CD4-positive, alpha-beta T cell treated with Interferon gamma for 1 hour (primary cell): ENCODE results near the gene NYNRIN.
"Not testable (repeated sequence)": the region's sequence is repeated elsewhere in the genome, so short reads cannot be mapped to it uniquely, and the experiment has no call there.

Source experiments
- DNase-seq: peaks from one replicate; pipeline ENCODE4 v3.0.0-alpha.2; 2020

The NYNRIN gene

DNA sequence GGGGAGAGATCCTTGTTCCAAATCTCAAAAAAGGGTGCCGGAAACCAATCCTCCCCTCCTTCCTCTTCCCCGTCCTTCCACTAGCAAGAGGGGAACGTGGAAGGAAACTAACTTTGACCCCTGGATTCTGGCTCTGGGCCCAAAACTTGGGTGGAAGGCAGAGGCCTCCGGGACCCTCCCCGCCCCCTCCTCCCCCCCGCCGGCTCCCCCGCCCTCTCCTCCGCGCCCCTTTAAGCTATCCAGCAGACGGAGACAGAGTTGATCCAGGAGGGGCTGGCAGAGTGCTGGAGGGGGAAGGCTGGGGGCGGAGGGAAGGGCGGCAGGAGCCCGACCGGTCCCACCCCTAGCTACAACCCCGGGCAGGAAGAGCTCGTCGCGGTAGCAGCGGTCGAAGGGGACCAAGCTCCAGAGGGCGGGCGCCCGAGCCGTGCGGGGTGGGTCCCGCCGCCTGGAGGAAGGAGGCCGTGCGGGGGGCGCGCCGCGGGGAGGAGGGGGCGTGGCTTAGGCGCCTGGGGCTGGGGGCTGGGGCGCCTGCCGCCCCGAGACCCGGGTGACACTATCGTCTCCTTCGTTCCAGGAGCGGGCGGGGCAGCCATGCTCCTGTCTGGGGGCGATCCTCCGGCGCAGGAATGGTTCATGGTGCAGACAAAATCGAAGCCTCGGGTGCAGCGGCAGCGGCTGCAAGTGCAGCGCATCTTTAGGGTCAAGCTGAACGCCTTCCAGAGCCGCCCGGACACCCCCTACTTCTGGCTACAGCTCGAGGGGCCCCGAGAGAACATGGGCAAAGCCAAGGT, at the start of gene NYNRIN:
TSS of gene NYNRIN (plus strand) at position 351 of the 794 bp plus-strand sequence. CDS start at position 595, 244 bp downstream.
- DNase-seq: no peak

DNA sequence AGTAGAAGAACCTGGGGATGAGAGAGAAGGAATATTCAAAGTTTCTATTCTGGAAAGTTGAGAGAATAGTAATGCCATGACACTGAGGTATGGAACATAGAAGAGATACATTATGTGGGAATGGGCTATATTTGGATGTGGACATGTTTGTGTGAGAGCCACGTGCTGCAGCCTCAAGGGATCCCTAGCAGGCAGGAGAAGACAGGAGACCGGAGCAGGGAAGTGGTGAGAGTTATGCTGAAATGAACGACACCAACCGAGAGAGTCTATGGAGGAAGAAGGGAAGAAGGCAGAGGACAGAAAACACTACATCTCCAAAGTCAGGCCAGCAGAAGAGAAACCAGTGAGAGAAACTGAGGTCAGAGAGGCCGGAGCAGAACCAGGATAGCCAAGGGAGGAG, 49.1 kb upstream of the NYNRIN start:
- no peak for DNase-seq

DNA sequence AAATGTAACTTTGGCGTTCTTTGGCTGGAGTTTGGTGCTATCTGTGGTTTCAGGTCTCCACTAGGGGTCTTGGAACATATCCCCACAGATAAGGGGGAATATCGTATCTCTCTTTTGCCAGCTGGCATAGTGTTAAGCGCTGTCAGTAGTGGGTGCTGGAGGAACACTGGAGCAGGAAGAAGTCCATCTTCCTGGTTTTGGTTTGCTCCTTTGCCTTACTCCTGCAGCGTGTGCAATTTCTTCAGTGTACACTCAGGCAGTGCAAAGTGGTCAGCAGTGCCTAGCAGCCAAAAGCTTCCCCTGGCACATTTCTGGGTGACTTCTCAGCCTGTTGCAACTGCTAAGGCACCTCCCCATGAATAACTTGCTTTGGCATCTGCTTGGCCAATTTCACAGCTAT, 47.3 kb upstream of the NYNRIN start:
- DNase-seq: no peak

DNA sequence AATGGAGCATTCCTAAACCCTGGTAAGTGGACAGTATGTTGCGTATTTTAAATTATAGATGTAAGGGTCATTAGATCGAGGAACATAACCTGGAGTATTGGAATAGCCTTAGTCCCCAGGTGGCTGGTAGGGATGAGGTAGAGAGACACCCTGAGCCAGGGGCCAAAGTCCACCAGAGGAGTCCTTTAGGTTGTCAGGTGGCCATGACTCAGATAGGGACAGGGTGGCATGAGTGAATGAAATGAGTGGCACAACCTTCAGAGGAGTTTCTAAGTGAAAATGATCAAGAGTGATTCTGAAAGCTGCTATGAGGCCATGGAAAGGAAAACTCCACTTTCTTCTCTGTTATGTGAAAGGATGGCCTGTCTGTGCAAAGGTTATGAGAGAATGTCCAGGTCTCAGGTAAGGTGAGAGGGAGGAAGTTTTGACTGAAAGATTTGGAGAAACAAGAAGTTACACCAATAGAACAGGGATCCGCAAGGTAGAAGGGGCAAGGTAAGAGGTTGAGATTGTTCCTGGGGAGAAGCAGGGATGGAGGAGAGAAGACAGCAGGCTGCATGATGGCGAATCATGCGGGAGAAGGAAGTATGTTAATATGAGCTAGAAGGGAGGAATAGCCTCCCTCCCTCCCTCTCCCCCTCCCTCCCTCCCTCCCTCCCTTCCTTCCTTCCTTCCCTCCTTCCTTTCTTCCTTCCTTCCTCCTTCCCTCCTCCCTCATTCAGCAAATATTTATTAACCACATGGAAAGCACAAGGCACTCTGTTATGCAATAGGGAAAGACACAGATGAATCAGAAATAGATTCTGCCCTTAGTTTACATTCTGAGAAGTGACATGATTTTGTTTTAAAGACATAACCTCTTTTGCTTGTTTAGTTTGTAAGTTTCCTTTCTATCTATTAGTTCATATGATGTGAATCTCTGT, 45.0 kb upstream of the NYNRIN start:
- DNase-seq: no peak

DNA sequence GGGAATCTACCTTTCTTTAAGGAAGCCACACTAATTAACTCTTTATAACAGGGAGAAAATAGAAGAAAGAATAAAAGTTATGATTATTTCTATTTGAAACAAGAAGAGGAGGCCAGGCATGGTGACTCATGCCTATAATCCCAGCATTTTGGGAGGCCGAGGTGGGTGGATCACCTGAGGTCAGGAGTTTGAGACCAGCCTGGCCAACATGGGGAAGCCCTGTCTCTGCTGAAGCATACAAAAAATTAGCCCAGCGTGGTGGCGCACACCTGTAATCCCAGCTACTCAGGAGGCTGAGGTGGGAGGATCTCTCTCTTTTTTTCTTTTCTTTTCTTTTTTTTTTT, 44.3 kb upstream of the NYNRIN start:
- DNase-seq: not testable (repeated sequence)

DNA sequence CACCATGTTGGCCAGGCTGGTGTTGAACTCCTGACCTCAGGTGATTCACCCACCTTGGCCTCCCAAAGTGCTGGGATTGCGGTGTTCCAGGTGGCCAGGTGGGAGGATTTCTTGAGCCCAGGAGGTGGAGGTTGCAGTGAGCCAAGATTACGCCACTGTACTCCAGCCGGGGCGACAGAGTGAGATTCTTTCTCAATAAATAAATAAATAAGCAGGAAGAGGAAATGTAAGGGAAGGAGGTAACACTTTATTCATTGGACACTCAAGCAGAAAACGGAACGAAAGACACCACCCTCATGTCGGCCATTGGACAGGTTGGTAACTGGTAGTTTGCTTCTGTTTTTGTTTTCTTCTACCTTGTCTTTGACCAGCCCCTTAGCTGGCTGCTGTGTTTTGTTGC, 43.8 kb upstream of the NYNRIN start:
- no peak for DNase-seq

DNA sequence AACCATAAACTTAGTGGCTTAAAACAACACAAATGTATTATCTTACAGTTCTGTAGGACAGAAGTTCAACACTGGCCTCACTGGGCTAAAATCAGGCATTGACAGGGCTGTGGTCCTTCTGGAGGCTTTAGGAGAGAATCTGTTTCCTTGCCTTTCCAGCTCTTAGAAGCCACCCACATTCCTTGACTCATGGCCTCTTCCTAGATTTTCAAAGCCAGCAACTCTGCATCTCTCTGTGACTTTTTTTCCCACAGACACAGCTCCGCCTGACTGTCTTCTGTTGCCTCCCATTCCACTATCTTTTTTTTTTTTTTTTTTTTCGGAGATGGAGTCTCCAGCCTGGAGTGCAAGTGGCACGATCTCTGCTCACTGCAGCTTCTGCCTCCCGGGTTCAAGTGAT, 42.6 kb upstream of the NYNRIN start:
- no peak for DNase-seq

DNA sequence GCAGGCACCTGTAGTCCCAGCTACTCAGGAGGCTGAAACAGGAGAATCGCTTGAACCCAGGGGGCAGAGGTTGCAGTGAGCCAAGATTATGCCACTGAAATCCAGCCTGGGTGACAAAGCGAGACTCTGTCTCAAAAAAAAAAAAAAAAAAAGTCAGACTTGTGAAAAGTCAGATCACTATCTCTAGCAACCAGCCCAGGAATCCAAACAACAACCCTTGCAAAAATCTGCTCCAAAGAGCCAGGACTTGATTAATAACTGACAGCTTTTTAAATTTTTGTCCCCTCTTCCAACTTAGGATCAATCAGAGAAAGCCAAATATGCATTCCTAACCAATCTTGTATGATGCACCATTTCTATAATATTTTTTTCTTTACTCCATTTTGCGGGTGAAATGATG, 38.5 kb upstream of the NYNRIN start:
- DNase-seq: no peak

DNA sequence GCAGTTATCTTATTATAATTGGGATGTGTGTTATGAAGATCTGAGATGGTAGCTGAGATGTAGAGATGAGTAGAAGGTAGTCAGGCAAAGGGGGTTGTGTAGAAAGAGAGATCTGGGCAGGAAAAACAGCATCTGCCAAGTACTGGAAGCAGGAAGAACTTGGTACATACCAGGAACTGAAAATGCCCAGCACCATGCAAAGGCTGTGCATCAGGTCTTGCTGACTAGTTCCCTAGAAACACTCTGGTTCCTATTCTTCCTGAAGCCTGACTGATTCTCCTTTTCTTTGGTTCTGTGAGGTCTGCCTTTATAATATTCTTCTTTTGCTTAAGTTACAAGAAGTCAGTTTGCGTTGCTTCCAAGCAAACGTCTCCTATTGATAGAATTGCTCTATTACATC, 37.5 kb upstream of the NYNRIN start:
- DNase-seq: no peak

DNA sequence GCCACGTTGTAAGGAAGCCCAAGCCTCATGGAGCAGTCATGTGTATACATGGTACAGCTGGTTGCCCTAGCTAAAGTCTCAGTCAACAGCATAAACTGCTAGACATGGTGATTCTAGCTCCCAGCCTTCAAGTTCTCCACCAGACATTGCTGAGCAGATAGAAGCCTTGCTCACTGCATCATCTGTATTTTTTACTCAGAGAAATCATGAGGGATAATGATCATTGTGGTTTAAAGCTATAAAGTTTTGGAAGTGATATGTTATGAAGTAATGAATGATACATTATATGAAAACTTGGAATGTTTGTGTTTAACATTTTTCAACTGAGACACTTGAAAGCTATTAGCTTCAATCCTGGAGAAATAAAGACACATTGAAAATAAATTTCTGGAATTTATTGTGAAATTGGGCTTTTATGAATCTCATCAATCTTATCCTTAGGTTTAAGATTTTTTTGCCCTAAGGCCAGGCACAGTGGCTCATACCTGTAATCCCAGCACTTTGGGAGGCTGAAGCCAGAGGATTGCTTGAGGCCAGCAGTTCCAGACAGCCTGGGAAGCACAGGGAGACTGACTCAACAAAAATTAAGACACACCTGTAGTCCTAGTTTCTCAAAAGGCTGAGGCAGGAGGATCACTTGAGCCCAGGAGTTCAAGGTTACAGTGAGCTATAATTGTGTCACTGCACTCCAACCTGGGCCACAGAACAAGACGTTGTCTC, 36.4 kb upstream of the NYNRIN start:
- DNase-seq: no peak

DNA sequence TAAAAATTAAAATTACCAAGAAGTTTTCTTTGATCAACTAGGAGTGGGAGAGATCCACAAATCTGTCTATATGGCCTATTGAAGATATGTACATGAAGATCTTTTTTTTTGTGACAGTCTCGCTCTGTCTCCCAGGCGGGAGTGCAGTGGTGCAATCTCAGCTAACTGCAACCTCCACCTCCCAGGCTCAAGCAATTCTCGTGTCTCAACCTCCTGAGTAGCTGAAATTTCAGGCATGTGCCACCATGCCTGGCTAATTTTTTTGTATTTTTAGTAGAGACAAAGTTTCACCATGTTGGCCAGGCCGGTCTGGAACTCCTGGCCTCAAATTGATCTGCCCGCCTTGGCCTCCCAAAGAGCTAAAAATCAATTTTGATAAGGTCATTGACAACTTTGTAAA, 35.4 kb upstream of the NYNRIN start:
- no peak for DNase-seq

DNA sequence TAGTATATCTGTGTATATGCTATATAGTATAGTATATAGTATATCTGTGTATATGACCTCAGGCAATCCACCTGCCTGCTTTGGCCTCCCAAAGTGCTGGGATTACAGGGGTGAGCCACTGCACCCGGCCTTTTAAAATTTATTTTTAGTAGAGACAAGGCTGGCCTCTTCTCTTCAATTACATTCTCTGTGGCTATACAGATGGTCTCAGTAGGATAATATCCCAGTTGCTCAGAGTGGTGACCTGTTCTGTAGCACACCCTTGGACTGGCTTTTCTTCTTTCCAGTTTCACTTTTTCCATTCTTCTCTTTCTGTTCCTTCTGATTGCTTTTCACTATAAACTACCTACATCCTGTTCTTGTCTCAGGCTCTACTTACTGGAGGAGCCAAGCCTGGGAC, 34.0 kb upstream of the NYNRIN start:
- DNase-seq: no peak

DNA sequence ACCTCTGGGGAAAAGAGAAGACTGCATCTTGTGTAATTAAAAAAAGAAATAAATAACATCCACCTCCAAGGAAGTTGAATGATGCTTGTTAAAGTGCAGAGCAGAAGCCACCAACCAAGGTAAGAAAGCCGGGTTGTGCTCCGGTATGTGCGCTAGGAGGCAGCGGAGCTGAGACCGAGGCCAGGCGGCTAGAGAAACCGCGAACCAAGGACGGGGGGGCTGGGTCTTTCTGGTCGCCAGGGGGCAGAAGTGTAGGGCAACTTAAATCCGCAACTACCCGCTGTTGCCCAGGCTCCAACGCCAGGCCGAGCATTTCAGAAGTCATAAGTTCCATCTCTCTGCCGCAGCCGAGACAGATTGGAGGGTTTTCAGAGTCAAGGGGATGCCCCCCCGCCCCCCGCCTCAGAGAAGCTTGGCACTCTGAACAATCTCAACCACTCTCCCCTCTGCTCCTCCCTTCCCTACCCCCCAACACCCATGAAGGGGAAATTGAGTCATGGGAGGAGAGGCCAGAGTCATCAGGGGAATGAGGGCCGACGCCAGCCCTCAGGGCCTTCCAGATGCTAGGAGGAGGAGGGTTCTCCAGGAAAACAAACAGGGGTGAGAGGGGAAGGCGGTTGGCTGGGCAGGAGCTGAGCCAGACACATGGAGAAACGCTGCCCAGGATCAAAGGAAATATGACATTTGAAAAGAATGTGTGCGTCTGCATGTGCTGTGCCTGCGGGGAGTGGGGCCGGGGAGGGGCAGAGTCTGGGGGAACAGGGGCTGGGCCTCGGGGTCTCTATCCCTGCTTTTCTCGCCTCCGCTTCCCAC, 33.0 kb upstream of the NYNRIN start:
- DNase-seq: peak; percentile 78

DNA sequence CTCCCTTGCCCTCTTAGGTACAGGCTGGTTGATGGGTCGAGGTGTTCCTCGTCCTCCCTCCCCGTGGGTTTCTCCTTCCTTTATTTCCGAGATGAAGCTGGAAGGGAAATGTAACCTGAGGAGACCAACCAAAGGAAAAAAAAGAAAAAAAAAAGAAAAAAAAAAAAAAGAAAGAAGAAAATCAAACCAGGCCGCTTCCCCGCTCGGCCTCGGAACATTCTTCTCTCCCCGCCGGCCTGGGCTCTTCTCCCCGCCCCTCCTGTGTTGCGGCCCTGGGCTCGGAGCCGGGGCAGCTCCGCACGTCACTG, 32.4 kb upstream of the NYNRIN start:
- DNase-seq: no peak

DNA sequence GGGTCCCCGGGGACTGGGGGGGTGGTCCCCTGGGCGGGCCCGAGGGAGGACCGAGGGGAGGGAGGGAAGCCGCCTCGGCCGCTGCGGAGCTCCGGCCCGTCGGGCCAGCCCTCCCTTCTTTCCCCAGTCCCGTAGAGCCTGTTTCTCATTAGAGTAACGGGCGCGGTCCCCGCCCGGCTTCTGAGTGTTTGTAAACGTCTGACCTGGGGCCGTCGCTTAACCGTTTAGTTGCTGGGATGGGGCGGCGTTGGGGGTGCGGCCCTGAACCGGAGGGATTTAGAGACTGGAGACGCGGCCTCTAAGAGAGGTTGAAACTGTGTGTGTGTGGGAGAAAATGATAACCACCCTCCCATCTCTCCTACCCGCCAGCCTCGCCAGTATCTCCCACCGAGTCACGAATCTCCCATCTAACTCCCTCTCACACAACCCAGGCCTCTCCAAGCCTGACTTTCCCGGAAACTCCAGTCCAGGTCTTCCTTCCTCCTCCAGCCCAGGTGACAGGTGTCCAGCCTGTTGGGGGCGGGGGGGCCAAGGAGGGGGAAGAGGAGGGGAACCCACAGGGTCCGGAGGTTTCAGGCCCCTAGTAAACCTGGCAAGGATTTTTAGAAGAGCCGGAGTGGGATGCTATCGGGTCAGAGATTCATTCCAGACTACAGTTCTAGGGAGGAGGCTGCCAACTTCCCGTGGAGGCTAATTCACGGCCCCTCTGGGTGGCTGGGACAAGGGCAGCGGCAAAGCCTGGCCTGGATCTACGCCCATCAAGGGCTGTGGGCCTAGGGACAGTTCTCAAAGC, 31.9 kb upstream of the NYNRIN start:
- DNase-seq: peak; percentile 81

DNA sequence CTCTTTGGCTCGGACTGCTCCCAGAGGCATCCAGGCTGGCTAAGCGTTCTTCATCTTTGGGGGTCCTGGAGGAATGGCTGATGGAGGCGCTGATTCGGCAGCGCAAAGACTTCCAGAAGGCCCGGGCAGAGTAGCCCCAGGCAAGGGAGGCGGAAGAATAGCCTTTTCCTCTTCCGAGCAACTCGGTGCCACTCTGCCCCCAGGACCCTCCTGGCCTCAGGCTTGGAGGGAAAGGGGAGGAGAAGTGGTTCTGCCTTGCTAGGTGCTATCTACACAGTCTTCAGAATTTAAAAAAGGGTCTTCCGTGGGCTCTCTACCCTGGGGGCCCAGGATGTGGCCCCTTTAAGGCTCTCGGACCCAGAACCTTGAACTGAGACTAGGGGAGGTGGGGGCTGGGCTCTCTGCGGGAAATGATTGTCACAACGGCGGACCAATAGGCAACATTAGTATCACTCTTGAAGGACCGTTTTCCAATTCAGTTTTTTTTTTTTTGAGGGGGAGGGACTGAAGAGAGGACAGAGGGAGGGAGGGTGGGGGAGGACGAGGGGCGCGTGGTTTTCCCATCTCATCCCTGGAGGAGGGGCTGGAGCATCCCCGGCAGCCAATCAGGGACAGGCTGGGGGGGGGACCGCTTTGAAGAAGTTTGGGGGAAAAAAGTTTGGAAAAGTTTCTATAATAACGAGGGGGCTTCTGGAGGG, 31.1 kb upstream of the NYNRIN start, which contains the start of gene NFATC4:
TSS of gene NFATC4 (plus strand) at position 671 of the 698 bp plus-strand sequence. CDS start 157 bp downstream, outside the sequence.
- no peak for DNase-seq

DNA sequence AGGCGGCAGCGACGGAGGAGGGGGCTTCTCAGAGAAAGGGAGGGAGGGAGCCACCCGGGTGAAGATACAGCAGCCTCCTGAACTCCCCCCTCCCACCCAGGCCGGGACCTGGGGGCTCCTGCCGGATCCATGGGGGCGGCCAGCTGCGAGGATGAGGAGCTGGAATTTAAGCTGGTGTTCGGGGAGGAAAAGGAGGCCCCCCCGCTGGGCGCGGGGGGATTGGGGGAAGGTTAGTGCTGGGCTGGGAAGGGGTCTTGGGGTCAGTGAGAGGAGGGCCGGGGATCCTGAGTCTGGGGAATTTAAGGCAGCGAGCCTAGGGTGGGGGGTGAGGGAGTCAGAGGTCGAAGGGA, 30.6 kb upstream of the NYNRIN start:
- no peak for DNase-seq

DNA sequence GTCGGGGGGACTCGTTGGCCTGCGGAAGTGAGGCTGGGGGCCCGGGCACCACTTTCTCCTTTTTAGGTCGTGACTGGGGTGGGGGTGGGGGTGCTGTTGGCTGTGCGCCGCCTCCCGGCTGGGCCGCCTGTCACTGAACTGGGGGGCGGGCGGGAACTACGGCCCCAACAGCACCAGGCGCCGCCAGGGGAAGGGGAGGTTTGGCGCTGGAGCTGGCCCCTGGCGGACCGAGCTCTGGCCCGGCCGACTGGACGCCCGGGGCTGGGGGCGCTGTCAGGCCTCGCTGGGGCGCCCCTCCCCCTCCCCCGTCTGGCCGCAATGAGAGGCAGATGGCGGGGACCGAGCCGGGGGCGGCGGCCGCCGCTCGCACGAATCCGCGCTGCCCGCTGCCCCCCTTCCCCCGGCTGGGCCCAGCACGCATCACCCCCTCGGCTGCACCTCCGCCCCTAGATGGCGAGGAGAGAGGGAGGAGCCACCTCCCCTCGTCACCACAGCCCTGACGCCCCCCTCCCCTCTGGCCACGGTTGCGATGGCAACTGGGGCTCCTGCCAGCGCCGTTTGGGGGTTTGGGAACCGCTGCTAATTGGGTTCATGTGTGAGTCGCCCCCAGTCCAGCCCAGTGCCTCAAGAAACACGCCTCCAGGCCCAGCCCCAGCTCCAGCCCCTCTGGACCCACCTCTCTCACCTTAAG, 30.1 kb upstream of the NYNRIN start:
- DNase-seq: peak; percentile 65

DNA sequence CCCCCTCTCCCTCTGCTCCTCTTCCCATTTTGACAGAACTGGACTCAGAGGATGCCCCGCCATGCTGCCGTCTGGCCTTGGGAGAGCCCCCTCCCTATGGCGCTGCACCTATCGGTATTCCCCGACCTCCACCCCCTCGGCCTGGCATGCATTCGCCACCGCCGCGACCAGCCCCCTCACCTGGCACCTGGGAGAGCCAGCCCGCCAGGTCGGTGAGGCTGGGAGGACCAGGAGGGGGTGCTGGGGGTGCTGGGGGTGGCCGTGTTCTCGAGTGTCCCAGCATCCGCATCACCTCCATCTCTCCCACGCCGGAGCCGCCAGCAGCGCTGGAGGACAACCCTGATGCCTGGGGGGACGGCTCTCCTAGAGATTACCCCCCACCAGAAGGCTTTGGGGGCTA, 29.3 kb upstream of the NYNRIN start:
- no peak for DNase-seq

DNA sequence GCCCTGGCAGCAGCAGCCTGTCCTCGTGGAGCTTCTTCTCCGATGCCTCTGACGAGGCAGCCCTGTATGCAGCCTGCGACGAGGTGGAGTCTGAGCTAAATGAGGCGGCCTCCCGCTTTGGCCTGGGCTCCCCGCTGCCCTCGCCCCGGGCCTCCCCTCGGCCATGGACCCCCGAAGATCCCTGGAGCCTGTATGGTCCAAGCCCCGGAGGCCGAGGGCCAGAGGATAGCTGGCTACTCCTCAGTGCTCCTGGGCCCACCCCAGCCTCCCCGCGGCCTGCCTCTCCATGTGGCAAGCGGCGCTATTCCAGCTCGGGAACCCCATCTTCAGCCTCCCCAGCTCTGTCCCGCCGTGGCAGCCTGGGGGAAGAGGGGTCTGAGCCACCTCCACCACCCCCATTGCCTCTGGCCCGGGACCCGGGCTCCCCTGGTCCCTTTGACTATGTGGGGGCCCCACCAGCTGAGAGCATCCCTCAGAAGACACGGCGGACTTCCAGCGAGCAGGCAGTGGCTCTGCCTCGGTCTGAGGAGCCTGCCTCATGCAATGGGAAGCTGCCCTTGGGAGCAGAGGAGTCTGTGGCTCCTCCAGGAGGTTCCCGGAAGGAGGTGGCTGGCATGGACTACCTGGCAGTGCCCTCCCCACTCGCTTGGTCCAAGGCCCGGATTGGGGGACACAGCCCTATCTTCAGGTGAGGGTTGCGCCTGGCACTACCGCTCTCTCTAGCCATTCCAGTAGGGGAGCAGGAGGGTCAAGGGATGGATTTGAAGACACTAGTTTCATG, 28.7 kb upstream of the NYNRIN start:
- no peak for DNase-seq
